GM12878 (cell line): ENCODE measurements around the gene GKN2. TPM values are rescaled to one million over a fixed set of nuclear protein-coding genes. Genes with fewer than 3 reads are reported as not detected.

Experiments used
- ATAC-seq: fragments of 200-7000 bp; cut with Tn5 transposase; 3 replicates; pipeline ENCODE4 v1.9.1; 2020; ENCODE audit warnings: mild to moderate bottlenecking, moderate library complexity
- BruUV-seq: library from RNA; stranded (reverse); fragments of 400-500 nt; replicated peaks from 2 replicates; lab custom pipeline; 2021; lab: Mats Ljungman, UMichigan
- CTCF ChIA-PET: fragments of 300-600 bp; sonication (Branson Sonifier 250); formaldehyde crosslinking; extraction: SDS; loops from one replicate; lab custom pipeline; 2021; ENCODE audit warnings: inconsistent platforms; lab: Yijun Ruan, JAX
- POLR2A ChIA-PET: fragments of 350-600 bp; formaldehyde crosslinking; extraction: SDS; loops from one replicate; lab custom pipeline; 2021; ENCODE audit warnings: inconsistent platforms; lab: Charles Lee
- RAD21 ChIA-PET: fragments of 300-600 bp; sonication (Branson Sonifier 250); formaldehyde crosslinking; loops from one replicate; lab custom pipeline; 2023; ENCODE audit warnings: antibody characterized with exemption; ENCODE audit not compliant: unreplicated experiment; lab: Charles Lee
- SMC1A ChIA-PET: fragments of 300-600 bp; sonication (Branson Sonifier 250); formaldehyde crosslinking; loops from one replicate; lab custom pipeline; 2023; ENCODE audit not compliant: unreplicated experiment, uncharacterized antibody; lab: Charles Lee
- DNase-seq: peaks from one replicate; pipeline ENCODE4 v3.0.0-alpha.2; 2011; ENCODE audit warnings: low read depth, low spot score
- FAIRE-seq: peaks from 3 replicates; lab custom pipeline; 2011; peaks lifted over from hg19 to GRCh38; lab: Jason Lieb, UNC
- H2AFZ ChIP-seq: 2 replicates; pipeline ENCODE4 v1.6.0; 2011; ENCODE audit warnings: low read depth, low read length, control low read depth; ENCODE audit not compliant: control insufficient read depth
- H3K27ac ChIP-seq: 2 replicates; pipeline ENCODE4 v1.5.1; 2011; ENCODE audit warnings: control low read depth; ENCODE audit not compliant: control insufficient read depth, insufficient read depth
- H3K27me3 ChIP-seq, 2 experiments: replicated peaks in 1 of 2; 2 replicates each; pipeline versions ENCODE4 v1.6.0 to v1.6.1; 2011; ENCODE audit warnings: low read length in 1 of 2; ENCODE audit not compliant: control insufficient read depth in 2 of 2, insufficient read depth in 2 of 2
- H3K36me3 ChIP-seq, 2 experiments: 2 replicates each; pipeline ENCODE4 v1.5.1; 2011; ENCODE audit warnings: low read length in 1 of 2; ENCODE audit not compliant: control insufficient read depth in 2 of 2, insufficient read depth in 2 of 2
- H3K4me1 ChIP-seq: 2 replicates; pipeline ENCODE4 v1.6.1; 2011; ENCODE audit warnings: mild to moderate bottlenecking, low read length, moderate library complexity, mixed read lengths; ENCODE audit not compliant: control insufficient read depth, insufficient read depth
- H3K4me2 ChIP-seq: 2 replicates; pipeline ENCODE4 v1.6.0; 2011; ENCODE audit warnings: control low read depth; ENCODE audit not compliant: control insufficient read depth, insufficient read depth
- H3K4me3 ChIP-seq: fragments of 200-600 bp; sonication (generic); 2 replicates; pipeline ENCODE4 v1.5.1; 2016
- H3K79me2 ChIP-seq: 2 replicates; pipeline ENCODE4 v1.6.0; 2011; ENCODE audit warnings: low read length; ENCODE audit not compliant: control insufficient read depth, insufficient read depth
- H3K9ac ChIP-seq: 2 replicates; pipeline ENCODE4 v1.8.0; 2011; ENCODE audit warnings: low read length, control low read depth, mixed read lengths; ENCODE audit not compliant: control insufficient read depth, insufficient read depth
- H3K9me3 ChIP-seq: replicated peaks from 3 replicates; pipeline ENCODE4 v1.5.1; 2011; ENCODE audit warnings: mild to moderate bottlenecking, low read length; ENCODE audit not compliant: control insufficient read depth, insufficient read depth
- H4K20me1 ChIP-seq: 2 replicates; pipeline ENCODE4 v1.6.0; 2011; ENCODE audit not compliant: control insufficient read depth, insufficient read depth
- ATF7 ChIP-seq: fragments of 450-650 bp; IDR thresholded peaks from 2 replicates; pipeline ENCODE4 v1.6.1; 2016; ENCODE audit warnings: low read depth, mild to moderate bottlenecking
- BACH1 ChIP-seq: fragments of 450-650 bp; IDR thresholded peaks from 2 replicates; pipeline ENCODE4 v1.6.1; 2017; ENCODE audit warnings: mild to moderate bottlenecking, borderline replicate concordance
- CBFB ChIP-seq: IDR thresholded peaks from 2 replicates; pipeline ENCODE4 v1.6.1; 2016; ENCODE audit warnings: antibody characterized with exemption, low read depth
- FOS ChIP-seq: IDR thresholded peaks from 3 replicates; pipeline ENCODE4 v1.6.1; 2011; ENCODE audit warnings: borderline replicate concordance; ENCODE audit not compliant: insufficient read length; ENCODE audit errors: extremely low read depth
- HDAC2 ChIP-seq: fragments of 200-600 bp; sonication (generic); IDR thresholded peaks from 2 replicates; pipeline ENCODE4 v1.6.1; 2017
- JUNB ChIP-seq: IDR thresholded peaks from 2 replicates; pipeline ENCODE4 v1.6.1; 2016; ENCODE audit warnings: antibody characterized with exemption, mild to moderate bottlenecking
- NR2C2 ChIP-seq: IDR thresholded peaks from 2 replicates; pipeline ENCODE4 v1.6.1; 2011; ENCODE audit warnings: borderline replicate concordance, low read depth; ENCODE audit not compliant: control insufficient read depth, insufficient read length
- RAD51 ChIP-seq: fragments of 450-650 bp; IDR thresholded peaks from 2 replicates; pipeline ENCODE4 v1.6.1; 2016; ENCODE audit warnings: moderate library complexity, mild to moderate bottlenecking, inconsistent platforms
- SPI1 ChIP-seq: IDR thresholded peaks from 2 replicates; pipeline ENCODE4 v1.6.1; 2011; ENCODE audit warnings: low read depth, mild to moderate bottlenecking, low read length, moderate library complexity, borderline replicate concordance; ENCODE audit not compliant: insufficient read depth
- WGBS: methylation state at CpG from one replicate; pipeline ENCODE4 v1.1.6; 2016; ENCODE audit warnings: low lambda C conversion rate; ENCODE audit not compliant: insufficient replicate concordance, insufficient coverage; ENCODE audit errors: missing lambda C conversion rate; 5-methylcytosine and 5-hydroxymethylcytosine counted together
- in situ Hi-C: fragments of 300-500 bp; cut with MboI; formaldehyde crosslinking; loops from 9 replicates; pipeline ENCODE4 v1.14.3; 2018; ENCODE audit warnings: mixed read lengths
- intact Hi-C: fragments of 100-400 bp; cut with micrococcal nuclease; formaldehyde crosslinking; loops from one replicate; pipeline ENCODE4 v1.14.2; 2022; ENCODE audit not compliant: unreplicated experiment
- polyA plus RNA-seq, 11 experiments: library from polyadenylated mRNA; depleted of rRNA in 4 of 11; unstranded in 6 of 11; stranded (reverse) in 5 of 11; fragments of >200 nt; fragmentation: Nextera tagmentation in 4 of 11; fragmentation: Illumina TruSeq in 1 of 11; extraction: Ambion mirVana in 4 of 11; extraction: Trizol in 1 of 11; gene quantifications; 1 replicate in 1 of 11; 2 replicates in 10 of 11; pipeline versions ENCODE4 v1.2.1 to v1.2.3, GENCODE V29; 2011 to 2016; ENCODE audit warnings: inconsistent platforms in 2 of 11, missing spikeins in 2 of 11, low read depth in 1 of 11
- total RNA-seq, 4 experiments: library from RNA; depleted of rRNA in 3 of 4; stranded (reverse); fragments of >200 nt in 3 of 4; fragmentation: Illumina TruSeq in 1 of 4; extraction: Trizol in 1 of 4; gene quantifications; 2 replicates each; pipeline versions ENCODE4 v1.2.1 to v1.2.3, GENCODE V29; 2013 to 2021

The GKN2 gene
- total and polyA plus RNA-seq, 10 of the 15 experiments (the other 5 are each of a cell fraction or from before 2014, with no cell fraction given) = not detected

DNA sequence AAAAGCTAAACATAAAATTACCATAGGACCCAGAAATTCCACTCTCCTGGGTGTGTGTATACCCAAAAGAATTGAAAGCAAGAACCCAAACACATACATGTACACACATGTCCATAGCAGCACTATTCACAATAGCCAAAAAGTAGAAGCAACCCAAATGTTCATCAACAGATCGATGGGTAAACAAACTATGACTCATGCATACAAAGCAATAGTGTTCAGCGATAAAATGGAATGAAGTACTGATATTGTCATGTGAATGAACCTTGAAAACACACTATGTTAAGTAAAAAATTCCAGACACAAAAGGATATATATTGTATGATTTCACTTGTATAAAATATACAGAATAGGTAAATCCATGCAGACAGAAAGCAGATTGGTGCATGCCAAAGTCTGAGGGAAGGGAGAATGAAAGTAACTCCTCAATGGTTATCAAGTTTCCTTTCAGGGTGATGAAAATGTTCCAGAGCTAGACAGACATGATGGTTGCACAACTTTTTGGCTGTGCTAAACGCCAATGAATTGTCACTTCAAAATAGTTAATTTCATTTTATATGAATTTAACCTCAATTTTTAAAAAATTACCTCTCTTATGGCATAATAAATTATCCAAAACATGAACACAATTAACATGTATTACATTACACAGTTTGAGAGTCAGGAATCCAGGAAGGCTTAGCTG lies 35.5 kb downstream of the GKN2 start (continued):
- TF ChIP-seq FOS (no peak), ATF7 (no peak), RAD51 (no peak)
- TF ChIP-seq, all 136 proteins: peak for 0

- 82% methylated on average over 1 of the region's 1 CpG for WGBS
- no peak for FAIRE-seq
- SMC1A ChIA-PET = no interaction called here
Measured at GRCh38 chr2:68916226-68916625, 36.5 kb downstream of the GKN2 start.

More at GRCh38 chr2:68916226-68916625, 36.5 kb downstream of the GKN2 start:
- BruUV-seq = no TSS peak
- Histone ChIP-seq H2AFZ (no peak overlapping the region), H4K20me1 (no peaks in the 10 kb centered on the region), H3K9ac (no peak overlapping the region), H3K4me3 (no peak overlapping the region), H3K36me3 (no peaks in the 10 kb centered on the region), H3K27me3 (no peaks in the 10 kb centered on the region; a peak in 1 of 4 replicates), H3K79me2 (no peaks in the 10 kb centered on the region), H3K27ac (no peak overlapping the region), H3K4me2 (no peak overlapping the region), H3K4me1 (no peaks in the 10 kb centered on the region), H3K9me3 (no peaks in the 10 kb centered on the region)
- CTCF ChIA-PET = no interaction called here
- no peak for TF ChIP-seq HDAC2
- no peak for TF ChIP-seq BACH1
- no peak for TF ChIP-seq NR2C2
- TF ChIP-seq CBFB = no peak
- no peak for TF ChIP-seq JUNB
- TF ChIP-seq SPI1 = no peak
- RAD21 ChIA-PET = no interaction called here
- POLR2A ChIA-PET = no interaction called here
- in situ Hi-C loops = loop anchor here (5.0 kb wide), 1 partner anchor 444 kb away; no protein-coding TSS in a partner anchor
- ATAC-seq (no peak), DNase-seq (no peak)
- intact Hi-C loops = no loop called here
